Ovary (tissue), 3 donors: ENCODE measurements around the gene RASL12.

Experiments
- CTCF ChIP-seq, 3 donors: fragments of 450-650 bp in 2 of 3; fragments of 200-600 bp in 1 of 3; IDR thresholded peaks; one replicate each; pipeline versions ENCODE4 v1.5.1 to v1.8.0; 2016 to 2022; ENCODE audit warnings: antibody characterized with exemption in 3 of 3, mild to moderate bottlenecking in 1 of 3
- EP300 ChIP-seq: sonication (generic); formaldehyde crosslinking; IDR thresholded peaks from one replicate; pipeline ENCODE4 v1.6.1; 2017; ENCODE audit warnings: antibody characterized with exemption
- donor health status: DM: no; HTN: no; CAD: no.

DNA sequence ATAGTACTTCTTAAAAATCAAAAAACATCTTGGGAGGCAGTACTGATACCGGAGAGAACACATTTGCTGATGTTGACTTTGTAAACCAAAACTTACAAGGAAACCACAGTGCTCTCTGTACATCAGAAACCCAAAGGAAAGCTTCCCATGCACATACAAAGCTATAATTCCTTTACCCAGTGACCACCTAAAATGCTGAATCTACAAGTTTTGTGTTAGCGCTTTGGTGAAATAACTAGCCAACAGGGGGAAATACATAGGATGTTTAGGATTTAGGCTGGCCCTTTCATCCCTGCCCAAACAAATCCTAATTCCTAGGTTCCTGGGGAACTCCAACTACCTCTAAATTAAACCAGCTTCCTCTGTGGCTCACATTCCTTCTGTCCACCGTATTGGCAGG lies 62.8 kb downstream of the RASL12 start:
- TF ChIP-seq CTCF (IDR thresholded peaks at IDR 0.05) (no peak), EP300 (no peak)
